Activated CD4-positive, alpha-beta memory T cell treated with anti-CD3 and anti-CD28 coated beads, Interleukin-2, amount 10 ng/mL, durations not matched to agents 7 days and 5 days (primary cell): ENCODE data around the gene HMGB4. TPM values are rescaled to one million over a fixed set of nuclear protein-coding genes. Genes with fewer than 3 reads are reported as not detected.

Experiments
- CTCF ChIA-PET: fragments of 350-600 bp; sonication (Branson Sonifier 250); formaldehyde crosslinking; loops from one replicate; lab custom pipeline; 2021; ENCODE audit warnings: antibody characterized with exemption, inconsistent platforms; lab: Charles Lee
- POLR2A ChIA-PET: fragments of 350-600 bp; sonication (Branson Sonifier 250); formaldehyde crosslinking; loops from one replicate; lab custom pipeline; 2021; ENCODE audit warnings: antibody characterized with exemption; lab: Charles Lee
- DNase-seq: peaks from one replicate; pipeline ENCODE4 v3.0.0-alpha.2; 2020
- H3K27ac Mint-ChIP-seq: one replicate; pipeline ENCODE4 v1.8.0; 2021; ENCODE audit warnings: mild to moderate bottlenecking, mixed read lengths
- H3K27me3 Mint-ChIP-seq: one replicate; pipeline ENCODE4 v1.8.0; 2021; ENCODE audit warnings: mixed read lengths
- H3K36me3 Mint-ChIP-seq: one replicate; pipeline ENCODE4 v1.8.0; 2021; ENCODE audit warnings: low read depth, mixed read lengths
- H3K4me1 Mint-ChIP-seq: one replicate; pipeline ENCODE4 v1.8.0; 2021; ENCODE audit warnings: mixed read lengths
- H3K4me3 Mint-ChIP-seq: one replicate; pipeline ENCODE4 v1.8.0; 2021; ENCODE audit warnings: mild to moderate bottlenecking, mixed read lengths
- H3K9me3 Mint-ChIP-seq: one replicate; pipeline ENCODE4 v1.8.0; 2021; ENCODE audit warnings: mixed read lengths
- total RNA-seq, 2 experiments: library from RNA; stranded (reverse); gene quantifications; one replicate each; pipeline ENCODE4 v1.2.3, GENCODE V29; 2021

The HMGB4 gene
- total RNA-seq, 2 experiments from 2014 or later: not detected

- no peak overlapping the region for H3K27ac Mint-ChIP-seq
- peaks cover 5% of the 10 kb centered on the region for H3K9me3 Mint-ChIP-seq
- no peaks in the 10 kb centered on the region for H3K4me1 Mint-ChIP-seq
- ChIA-PET POLR2A (no interaction called here), CTCF (no interaction called here)
- H3K27me3 Mint-ChIP-seq: no peaks in the 10 kb centered on the region
- no peak for DNase-seq
- H3K4me3 Mint-ChIP-seq: no peak overlapping the region
- H3K36me3 Mint-ChIP-seq: no peaks in the 10 kb centered on the region
Observed at GRCh38 chr1:33826311-33826710, 37.6 kb upstream of the HMGB4 start.

GRCh38 chr1:33826711-33827110 lies 37.2 kb upstream of the HMGB4 start:
- DNase-seq: no peak
- POLR2A ChIA-PET: no interaction called here
- no peak overlapping the region for H3K27ac Mint-ChIP-seq
- no peaks in the 10 kb centered on the region for H3K27me3 Mint-ChIP-seq
- H3K9me3 Mint-ChIP-seq: peaks cover 5% of the 10 kb centered on the region
- H3K4me1 Mint-ChIP-seq: no peaks in the 10 kb centered on the region
- CTCF ChIA-PET: no interaction called here
- no peaks in the 10 kb centered on the region for H3K36me3 Mint-ChIP-seq
- no peak overlapping the region for H3K4me3 Mint-ChIP-seq

- H3K27ac Mint-ChIP-seq: no peak overlapping the region
- no peak for DNase-seq
- ChIA-PET POLR2A (no interaction called here), CTCF (no interaction called here)
- no peaks in the 10 kb centered on the region for H3K27me3 Mint-ChIP-seq
- H3K9me3 Mint-ChIP-seq: peaks cover 5% of the 10 kb centered on the region
- no peak overlapping the region for H3K4me3 Mint-ChIP-seq
- H3K4me1 Mint-ChIP-seq: no peaks in the 10 kb centered on the region
- no peaks in the 10 kb centered on the region for H3K36me3 Mint-ChIP-seq
Observed at GRCh38 chr1:33828059-33828458, 35.8 kb upstream of the HMGB4 start.

- Mint-ChIP-seq H3K27ac (no peak overlapping the region), H3K4me3 (no peak overlapping the region), H3K9me3 (peaks cover 5% of the 10 kb centered on the region), H3K27me3 (no peaks in the 10 kb centered on the region), H3K4me1 (no peaks in the 10 kb centered on the region), H3K36me3 (no peaks in the 10 kb centered on the region)
- no peak for DNase-seq
- ChIA-PET CTCF (no interaction called here), POLR2A (no interaction called here)
Observed at GRCh38 chr1:33828654-33829053, 35.2 kb upstream of the HMGB4 start.

GRCh38 chr1:33836911-33837310 lies 27.0 kb upstream of the HMGB4 start:
- Mint-ChIP-seq H3K4me3 (no peak overlapping the region), H3K9me3 (no peaks in the 10 kb centered on the region), H3K27ac (no peak overlapping the region), H3K36me3 (no peaks in the 10 kb centered on the region), H3K27me3 (no peaks in the 10 kb centered on the region), H3K4me1 (no peaks in the 10 kb centered on the region)
- no peak for DNase-seq
- ChIA-PET POLR2A (no interaction called here), CTCF (no interaction called here)

GRCh38 chr1:33837635-33838034 lies 26.2 kb upstream of the HMGB4 start:
- Mint-ChIP-seq H3K4me3 (no peak overlapping the region), H3K36me3 (no peaks in the 10 kb centered on the region), H3K27me3 (no peaks in the 10 kb centered on the region), H3K4me1 (no peaks in the 10 kb centered on the region), H3K9me3 (no peaks in the 10 kb centered on the region), H3K27ac (no peak overlapping the region)
- CTCF ChIA-PET: no interaction called here
- no peak for DNase-seq
- POLR2A ChIA-PET: no interaction called here

GRCh38 chr1:33841494-33841893 lies 22.4 kb upstream of the HMGB4 start:
- no peak overlapping the region for H3K4me3 Mint-ChIP-seq
- no peaks in the 10 kb centered on the region for H3K36me3 Mint-ChIP-seq

GRCh38 chr1:33842348-33842747 lies 21.5 kb upstream of the HMGB4 start:
- CTCF ChIA-PET: no interaction called here
- no peak for DNase-seq
- Mint-ChIP-seq H3K9me3 (no peaks in the 10 kb centered on the region), H3K27ac (no peak overlapping the region), H3K4me1 (no peaks in the 10 kb centered on the region), H3K36me3 (no peaks in the 10 kb centered on the region), H3K27me3 (no peaks in the 10 kb centered on the region), H3K4me3 (no peak overlapping the region)
- POLR2A ChIA-PET: no interaction called here

More at GRCh38 chr1:33841494-33841893, 22.4 kb upstream of the HMGB4 start:
- no peaks in the 10 kb centered on the region for H3K27me3 Mint-ChIP-seq
- no peaks in the 10 kb centered on the region for H3K9me3 Mint-ChIP-seq
- ChIA-PET POLR2A (no interaction called here), CTCF (no interaction called here)
- H3K27ac Mint-ChIP-seq: no peak overlapping the region
- DNase-seq: no peak
- no peaks in the 10 kb centered on the region for H3K4me1 Mint-ChIP-seq

- Mint-ChIP-seq H3K4me3 (no peak overlapping the region), H3K27ac (no peak overlapping the region), H3K9me3 (no peaks in the 10 kb centered on the region), H3K27me3 (peaks cover 2% of the 10 kb centered on the region), H3K4me1 (no peaks in the 10 kb centered on the region), H3K36me3 (no peaks in the 10 kb centered on the region)
- POLR2A ChIA-PET: no interaction called here
- CTCF ChIA-PET: no interaction called here
- DNase-seq: no peak
Observed at GRCh38 chr1:33844166-33844565, 19.7 kb upstream of the HMGB4 start.

GRCh38 chr1:33846861-33847260 lies 17.0 kb upstream of the HMGB4 start:
- ChIA-PET CTCF (no interaction called here), POLR2A (no interaction called here)
- no peaks in the 10 kb centered on the region for H3K36me3 Mint-ChIP-seq
- H3K4me3 Mint-ChIP-seq: no peak overlapping the region
- no peaks in the 10 kb centered on the region for H3K9me3 Mint-ChIP-seq
- no peaks in the 10 kb centered on the region for H3K4me1 Mint-ChIP-seq
- H3K27ac Mint-ChIP-seq: no peak overlapping the region
- no peak for DNase-seq
- H3K27me3 Mint-ChIP-seq: peaks cover 8% of the 10 kb centered on the region

- ChIA-PET CTCF (no interaction called here), POLR2A (no interaction called here)
- Mint-ChIP-seq H3K9me3 (no peaks in the 10 kb centered on the region), H3K36me3 (no peaks in the 10 kb centered on the region), H3K27me3 (peaks cover 10% of the 10 kb centered on the region), H3K4me3 (no peak overlapping the region), H3K27ac (no peak overlapping the region), H3K4me1 (no peaks in the 10 kb centered on the region)
- no peak for DNase-seq
Observed at GRCh38 chr1:33848205-33848937, 15.5 kb upstream of the HMGB4 start.

- H3K9me3 Mint-ChIP-seq: no peaks in the 10 kb centered on the region
- DNase-seq: no peak
- H3K4me3 Mint-ChIP-seq: no peak overlapping the region
- ChIA-PET CTCF (no interaction called here), POLR2A (no interaction called here)
- no peaks in the 10 kb centered on the region for H3K4me1 Mint-ChIP-seq
- H3K27ac Mint-ChIP-seq: no peak overlapping the region
- H3K27me3 Mint-ChIP-seq: peaks cover 10% of the 10 kb centered on the region
- no peaks in the 10 kb centered on the region for H3K36me3 Mint-ChIP-seq
Observed at GRCh38 chr1:33849211-33849610, 14.7 kb upstream of the HMGB4 start.

GRCh38 chr1:33850481-33850880 lies 13.4 kb upstream of the HMGB4 start:
- POLR2A ChIA-PET: no interaction called here
- Mint-ChIP-seq H3K4me3 (no peak overlapping the region), H3K9me3 (no peaks in the 10 kb centered on the region), H3K27ac (no peak overlapping the region), H3K4me1 (no peaks in the 10 kb centered on the region), H3K36me3 (no peaks in the 10 kb centered on the region), H3K27me3 (peaks cover 10% of the 10 kb centered on the region)
- CTCF ChIA-PET: no interaction called here
- no peak for DNase-seq

- H3K27ac Mint-ChIP-seq: no peak overlapping the region
- no peaks in the 10 kb centered on the region for H3K4me1 Mint-ChIP-seq
- peaks cover 10% of the 10 kb centered on the region for H3K27me3 Mint-ChIP-seq
- no peaks in the 10 kb centered on the region for H3K36me3 Mint-ChIP-seq
- no peak for DNase-seq
- no peak overlapping the region for H3K4me3 Mint-ChIP-seq
- no peaks in the 10 kb centered on the region for H3K9me3 Mint-ChIP-seq
- CTCF ChIA-PET: no interaction called here
- POLR2A ChIA-PET: no interaction called here
Observed at GRCh38 chr1:33852711-33853110, 11.2 kb upstream of the HMGB4 start.
